Smooth muscle cell (in vitro differentiated cells): ENCODE results near the gene CCDC169. TPM values are rescaled to one million over a fixed set of nuclear protein-coding genes. Genes with fewer than 3 reads are reported as not detected.
"Not testable (repeated sequence)": the region's sequence is repeated elsewhere in the genome, so short reads cannot be mapped to it uniquely, and the experiment has no call there.

ENCODE experiments used
- DNase-seq: peaks from one replicate; lab custom pipeline; 2025; ENCODE audit not compliant: unreplicated experiment; lab: John Stamatoyannopoulos, UW
- H2AFZ ChIP-seq: fragments of 200-600 bp; sonication (generic); 2 replicates; pipeline ENCODE4 v1.6.0; 2016; ENCODE audit warnings: antibody characterized with exemption, low read depth, mild to moderate bottlenecking
- H3F3A ChIP-seq: fragments of 200-600 bp; sonication (generic); 2 replicates; pipeline ENCODE4 v1.6.0; 2017; ENCODE audit warnings: antibody characterized with exemption, low read depth
- H3K27ac ChIP-seq: fragments of 200-600 bp; sonication (generic); 2 replicates; pipeline ENCODE4 v1.5.1; 2016; ENCODE audit warnings: low read depth, mild to moderate bottlenecking
- H3K27me3 ChIP-seq: fragments of 200-600 bp; sonication (generic); 2 replicates; pipeline ENCODE4 v1.6.1; 2016; ENCODE audit warnings: low read depth, mild to moderate bottlenecking
- H3K36me3 ChIP-seq: fragments of 200-600 bp; sonication (generic); 2 replicates; pipeline ENCODE4 v1.5.1; 2016; ENCODE audit warnings: low read depth
- H3K4me1 ChIP-seq: fragments of 200-600 bp; sonication (generic); 2 replicates; pipeline ENCODE4 v1.5.1; 2016; ENCODE audit warnings: low read depth
- H3K4me2 ChIP-seq: fragments of 200-600 bp; sonication (generic); 2 replicates; pipeline ENCODE4 v1.6.0; 2016; ENCODE audit warnings: mild to moderate bottlenecking
- H3K4me3 ChIP-seq: fragments of 200-600 bp; sonication (generic); 2 replicates; pipeline ENCODE4 v1.5.1; 2016; ENCODE audit warnings: mild to moderate bottlenecking
- H3K79me2 ChIP-seq: fragments of 200-600 bp; sonication (generic); 2 replicates; pipeline ENCODE4 v1.6.0; 2016; ENCODE audit warnings: low read depth, mild to moderate bottlenecking
- H3K9ac ChIP-seq: fragments of 200-600 bp; sonication (generic); 2 replicates; pipeline ENCODE4 v1.6.0; 2016; ENCODE audit warnings: low read depth
- H3K9me3 ChIP-seq: fragments of 200-600 bp; sonication (generic); replicated peaks from 2 replicates; pipeline ENCODE4 v1.5.1; 2016; ENCODE audit warnings: low read depth
- H4K20me1 ChIP-seq: fragments of 200-600 bp; sonication (generic); 2 replicates; pipeline ENCODE4 v1.6.0; 2016; ENCODE audit warnings: low read depth
- CTCF ChIP-seq: fragments of 200-600 bp; sonication (generic); IDR thresholded peaks from 2 replicates; pipeline ENCODE4 v1.5.1; 2017; ENCODE audit warnings: borderline replicate concordance, mild to moderate bottlenecking, antibody characterized with exemption; ENCODE audit not compliant: insufficient read depth, poor library complexity, severe bottlenecking
- WGBS: methylation state at CpG from one replicate; pipeline ENCODE4 v1.1.7; 2016; ENCODE audit warnings: low lambda C conversion rate; 5-methylcytosine and 5-hydroxymethylcytosine counted together
- polyA plus RNA-seq: library from polyadenylated mRNA; unstranded; fragments of >200 nt; fragmentation: Nextera tagmentation; extraction: Ambion mirVana; gene quantifications from 2 replicates; pipeline ENCODE4 v1.2.1, GENCODE V29; 2016
- total RNA-seq: library from RNA; depleted of rRNA; stranded (reverse); fragments of >200 nt; gene quantifications from 2 replicates; pipeline ENCODE4 v1.2.3, GENCODE V29; 2014

CCDC169 gene
- total and polyA plus RNA-seq, 2 experiments from 2014 or later = 1.1 to 1.5 TPM

GRCh38 chr13:36331280-36331679, 33.7 kb upstream of the CCDC169 start:
- Histone ChIP-seq H3K4me2 (no peak overlapping the region), H3K27me3 (no peaks in the 10 kb centered on the region), H3K27ac (no peak overlapping the region), H2AFZ (no peak overlapping the region), H4K20me1 (peaks cover 84% of the 10 kb centered on the region), H3K4me1 (no peaks in the 10 kb centered on the region), H3K9ac (no peak overlapping the region), H3K36me3 (peaks cover 11% of the 10 kb centered on the region), H3K79me2 (peaks cover 63% of the 10 kb centered on the region), H3F3A (no peaks in the 10 kb centered on the region), H3K4me3 (no peak overlapping the region), H3K9me3 (no peaks in the 10 kb centered on the region)
- no peak for DNase-seq
- TF ChIP-seq CTCF = no peak
- 97% methylated on average over 4 of the region's 4 CpGs for WGBS

GRCh38 chr13:36329361-36329760, 31.7 kb upstream of the CCDC169 start:
- DNase-seq = no peak
- WGBS = 98% methylated on average over 4 of the region's 4 CpGs
- no peak overlapping the region for H3K27ac ChIP-seq
- no peak overlapping the region for H3K4me3 ChIP-seq
- peaks cover 16% of the 10 kb centered on the region for H3K36me3 ChIP-seq
- no peaks in the 10 kb centered on the region for H3F3A ChIP-seq
- H3K9me3 ChIP-seq = no peaks in the 10 kb centered on the region
- H3K4me1 ChIP-seq = peaks cover 3% of the 10 kb centered on the region
- peaks cover 44% of the 10 kb centered on the region for H3K79me2 ChIP-seq
- no peaks in the 10 kb centered on the region for H3K27me3 ChIP-seq
- H3K4me2 ChIP-seq = no peak overlapping the region
- no peak for TF ChIP-seq CTCF
- H4K20me1 ChIP-seq = peaks cover 65% of the 10 kb centered on the region
- H3K9ac ChIP-seq = no peak overlapping the region
- no peak overlapping the region for H2AFZ ChIP-seq

GRCh38 chr13:36328821-36329220, 31.2 kb upstream of the CCDC169 start:
- Histone ChIP-seq H3K79me2 (peaks cover 39% of the 10 kb centered on the region), H2AFZ (no peak overlapping the region), H3K4me3 (no peak overlapping the region), H3K36me3 (peaks cover 16% of the 10 kb centered on the region), H4K20me1 (peaks cover 60% of the 10 kb centered on the region), H3F3A (no peaks in the 10 kb centered on the region), H3K27ac (no peak overlapping the region), H3K4me2 (no peak overlapping the region), H3K9ac (no peak overlapping the region), H3K4me1 (peaks cover 3% of the 10 kb centered on the region), H3K9me3 (no peaks in the 10 kb centered on the region), H3K27me3 (no peaks in the 10 kb centered on the region)
- no peak for DNase-seq
- WGBS = 86% methylated on average over 2 of the region's 2 CpGs
- TF ChIP-seq CTCF = no peak

GRCh38 chr13:36325912-36326311, 28.3 kb upstream of the CCDC169 start:
- Histone ChIP-seq H3K9ac (no peak overlapping the region), H3K27ac (no peak overlapping the region), H3K4me1 (peaks cover 3% of the 10 kb centered on the region), H3K36me3 (peaks cover 16% of the 10 kb centered on the region), H3K27me3 (no peaks in the 10 kb centered on the region), H4K20me1 (peaks cover 31% of the 10 kb centered on the region), H3K9me3 (no peaks in the 10 kb centered on the region), H3F3A (no peaks in the 10 kb centered on the region), H3K79me2 (peaks cover 10% of the 10 kb centered on the region), H3K4me3 (no peak overlapping the region), H2AFZ (no peak overlapping the region), H3K4me2 (no peak overlapping the region)
- TF ChIP-seq CTCF = no peak
- WGBS = 86% methylated on average over 1 of the region's 1 CpG
- DNase-seq = no peak

- H3K79me2 ChIP-seq, H3K9ac ChIP-seq, DNase-seq, H3F3A ChIP-seq, H2AFZ ChIP-seq, H3K4me3 ChIP-seq, H3K27me3 ChIP-seq, H3K4me2 ChIP-seq, H3K4me1 ChIP-seq, H3K9me3 ChIP-seq: not testable (repeated sequence)
- H4K20me1 ChIP-seq = peaks cover 21% of the 10 kb centered on the region
- WGBS = 43% methylated on average over 5 of the region's 5 CpGs
- peak overlapping the region; percentile 75 for H3K27ac ChIP-seq
- H3K36me3 ChIP-seq = peaks cover 14% of the 10 kb centered on the region
These were observed 27.3 kb upstream of the CCDC169 start for GRCh38 chr13:36324881-36325280.
